ENCODE results near the gene GOLGA1.
A peak's percentile ranks its signal among the peaks of the same experiment; 100 is the strongest.
"Not testable (repeated sequence)": the region's sequence is repeated elsewhere in the genome, so short reads cannot be mapped to it uniquely, and the experiment has no call there.

GOLGA1 gene

GRCh38 chr9:124857533-124858162, 83.2 kb downstream of the GOLGA1 start:
- no peak for ATAC-seq

- peak in 1 of 2 donors; percentile 4 for ATAC-seq
Measured at GRCh38 chr9:124855944-124856765, 84.7 kb downstream of the GOLGA1 start.

GRCh38 chr9:124855566-124855943, 85.3 kb downstream of the GOLGA1 start:
- no peak for ATAC-seq

GRCh38 chr9:124854822-124855221, 86.1 kb downstream of the GOLGA1 start:
- no peak for ATAC-seq

GRCh38 chr9:124854161-124854560, 86.7 kb downstream of the GOLGA1 start:
- ATAC-seq, result no peak

- no peak for ATAC-seq
Measured at GRCh38 chr9:124853605-124854143, 87.2 kb downstream of the GOLGA1 start.

GRCh38 chr9:124852829-124853531, 87.9 kb downstream of the GOLGA1 start, which contains the start of gene WDR38:
WDR38 (plus strand) TSS chr9:124853460; CDS start chr9:124853532, 72 bp downstream.
- ATAC-seq, result peak; percentile 81 to 83

GRCh38 chr9:124852121-124852828, 88.6 kb downstream of the GOLGA1 start:
- ATAC-seq, result no peak

- no peak for ATAC-seq
Measured at GRCh38 chr9:124849801-124850200, 91.1 kb downstream of the GOLGA1 start.

- ATAC-seq, result no peak
Measured at GRCh38 chr9:124846969-124847368, 93.9 kb downstream of the GOLGA1 start.

- ATAC-seq, result not testable (repeated sequence)
Measured at GRCh38 chr9:124846467-124846866, 94.4 kb downstream of the GOLGA1 start.

GRCh38 chr9:124844291-124844690, 96.6 kb downstream of the GOLGA1 start:
- no peak for ATAC-seq

GRCh38 chr9:124843456-124844034, 97.3 kb downstream of the GOLGA1 start:
- ATAC-seq, result no peak

- ATAC-seq, result no peak
Measured at GRCh38 chr9:124841075-124841821, 99.6 kb downstream of the GOLGA1 start.

- ATAC-seq, result no peak
Measured at GRCh38 chr9:124840300-124840833, 100.5 kb downstream of the GOLGA1 start.

- no peak for ATAC-seq
Measured at GRCh38 chr9:124839612-124840299, 101.1 kb downstream of the GOLGA1 start.

- not testable (repeated sequence) for ATAC-seq
Measured at GRCh38 chr9:124838567-124839275, 102.2 kb downstream of the GOLGA1 start.

GRCh38 chr9:124838132-124838531, 102.8 kb downstream of the GOLGA1 start:
- ATAC-seq, result not testable (repeated sequence)

GRCh38 chr9:124835026-124835557, 105.8 kb downstream of the GOLGA1 start:
- no peak for ATAC-seq
